Measurements from ENCODE around the gene PRDX6. TPM values are rescaled to one million over a fixed set of nuclear protein-coding genes. Genes with fewer than 3 reads are reported as not detected.
"Not testable (repeated sequence)": the region's sequence is repeated elsewhere in the genome, so short reads cannot be mapped to it uniquely, and the experiment has no call there.

The PRDX6 gene
- total RNA-seq, 2 donors from 2014 or later: 308 to 637 TPM

- Histone ChIP-seq H3K9ac (ENCODE audit: low read depth in 2 of 2, low read length in 2 of 2) (no peak overlapping the region), H3K27ac (no peak overlapping the region), H3K4me3 (no peak overlapping the region), H3K36me3 (peaks cover 16% of the 10 kb centered on the region), H3K9me3 (no peaks in the 10 kb centered on the region), H3K27me3 (no peaks in the 10 kb centered on the region), H3K4me1 (no peaks in the 10 kb centered on the region)
- no peak for DNase-seq
- intact Hi-C loops (cut with DNase I): no loop called here
- no peak for TF ChIP-seq CTCF (IDR thresholded peaks at IDR 0.05)
Observed at GRCh38 chr1:173489149-173489600, 12.0 kb downstream of the PRDX6 start.

GRCh38 chr1:173489929-173490328 is 12.8 kb downstream of the PRDX6 start:
- Histone ChIP-seq H3K4me1 (no peaks in the 10 kb centered on the region), H3K27me3 (no peaks in the 10 kb centered on the region), H3K27ac (no peak overlapping the region), H3K4me3 (no peak overlapping the region), H3K36me3 (peaks cover 13% of the 10 kb centered on the region), H3K9me3 (no peaks in the 10 kb centered on the region), H3K9ac (ENCODE audit: low read depth in 2 of 2, low read length in 2 of 2) (no peak overlapping the region)
- intact Hi-C loops (cut with DNase I): no loop called here
- TF ChIP-seq CTCF (IDR thresholded peaks at IDR 0.05): no peak
- DNase-seq: no peak

- H3K27ac ChIP-seq: no peak overlapping the region
- H3K4me3 ChIP-seq: no peak overlapping the region
- no peaks in the 10 kb centered on the region for H3K9me3 ChIP-seq
- H3K4me1 ChIP-seq: no peaks in the 10 kb centered on the region
- H3K36me3 ChIP-seq: peaks cover 6% of the 10 kb centered on the region
- TF ChIP-seq CTCF (IDR thresholded peaks at IDR 0.05): no peak
- H3K9ac ChIP-seq (ENCODE audit: low read depth in 2 of 2, low read length in 2 of 2): no peak overlapping the region
- no peak for DNase-seq
- intact Hi-C loops (cut with DNase I): no loop called here
- no peaks in the 10 kb centered on the region for H3K27me3 ChIP-seq
Observed at GRCh38 chr1:173491508-173491907, 14.4 kb downstream of the PRDX6 start.

GRCh38 chr1:173493125-173493524 is 16.0 kb downstream of the PRDX6 start:
- not testable (repeated sequence) for H3K9me3 ChIP-seq

GRCh38 chr1:173495609-173496267 is 18.6 kb downstream of the PRDX6 start:
- TF ChIP-seq CTCF (IDR thresholded peaks at IDR 0.05): no peak
- intact Hi-C loops (cut with DNase I): no loop called here
- Histone ChIP-seq H3K27me3 (no peaks in the 10 kb centered on the region), H3K27ac (no peak overlapping the region), H3K4me1 (no peaks in the 10 kb centered on the region), H3K4me3 (no peak overlapping the region), H3K9ac (ENCODE audit: low read depth in 2 of 2, low read length in 2 of 2) (no peak overlapping the region), H3K36me3 (no peaks in the 10 kb centered on the region), H3K9me3 (no peaks in the 10 kb centered on the region)
- DNase-seq: no peak

More at GRCh38 chr1:173493125-173493524, 16.0 kb downstream of the PRDX6 start:
- DNase-seq; H3K4me3 ChIP-seq; H3K9ac ChIP-seq (ENCODE audit: low read depth in 2 of 2, low read length in 2 of 2); H3K27me3 ChIP-seq; H3K27ac ChIP-seq; intact Hi-C loops (cut with DNase I); H3K4me1 ChIP-seq; H3K36me3 ChIP-seq: not testable (repeated sequence)

- DNase-seq: no peak
Observed at GRCh38 chr1:173496757-173497320, 19.7 kb downstream of the PRDX6 start.

More at GRCh38 chr1:173496757-173497320, 19.7 kb downstream of the PRDX6 start:
- TF ChIP-seq CTCF (IDR thresholded peaks at IDR 0.05): no peak
- Histone ChIP-seq H3K9me3 (no peaks in the 10 kb centered on the region), H3K27me3 (no peaks in the 10 kb centered on the region), H3K4me1 (no peaks in the 10 kb centered on the region), H3K9ac (ENCODE audit: low read depth in 2 of 2, low read length in 2 of 2) (no peak overlapping the region), H3K4me3 (no peak overlapping the region), H3K27ac (no peak overlapping the region), H3K36me3 (no peaks in the 10 kb centered on the region)
- intact Hi-C loops (cut with DNase I): no loop called here
